Left lung (tissue), 10 donors: Measurements from ENCODE around the gene OPRM1. TPM values are rescaled to one million over a fixed set of nuclear protein-coding genes. Genes with fewer than 3 reads are reported as not detected.

Experiments used
- ATAC-seq: fragments of 200-7000 bp; cut with Tn5 transposase; one replicate; pipeline ENCODE4 v1.9.1; 2020; ENCODE audit warnings: moderate library complexity
- DNase-seq, 4 donors: peaks; one replicate each; pipeline ENCODE4 v3.0.0-alpha.2; 2013 to 2020
- H3K27ac ChIP-seq, 2 donors: fragments of 200-600 bp; sonication (generic) in 1 of 2; one replicate each; pipeline versions ENCODE4 v1.5.0 to v1.8.0; 2020 to 2021
- H3K27me3 ChIP-seq, 2 donors: fragments of 200-600 bp; sonication (generic) in 1 of 2; one replicate each; pipeline versions ENCODE4 v1.5.0 to v1.8.0; 2020 to 2021
- H3K36me3 ChIP-seq, 2 donors: fragments of 200-600 bp; sonication (generic) in 1 of 2; one replicate each; pipeline versions ENCODE4 v1.5.0 to v1.8.0; 2020 to 2021
- H3K4me1 ChIP-seq, 2 donors: fragments of 200-600 bp; one replicate each; pipeline ENCODE4 v1.8.0; 2021
- H3K4me3 ChIP-seq, 2 donors: fragments of 200-600 bp; sonication (generic) in 1 of 2; one replicate each; pipeline versions ENCODE4 v1.5.0 to v1.8.0; 2020 to 2021; ENCODE audit warnings: mild to moderate bottlenecking in 1 of 2
- H3K9me3 ChIP-seq, 2 donors: fragments of 200-600 bp; sonication (generic) in 1 of 2; one replicate each; pipeline versions ENCODE4 v1.5.0 to v1.8.0; 2020 to 2021
- CTCF ChIP-seq, 2 donors: fragments of 200-600 bp; sonication (generic) in 1 of 2; IDR thresholded peaks; one replicate each; pipeline versions ENCODE4 v1.5.0 to v1.8.0; 2021; ENCODE audit warnings: antibody characterized with exemption in 2 of 2
- intact Hi-C, 2 donors: fragments of 100-400 bp; cut with DNase I; formaldehyde crosslinking; loops; one replicate each; pipeline versions ENCODE4 v1.11.2 to v1.14.2; 2022
- polyA plus RNA-seq, 6 donors: library from polyadenylated mRNA; unstranded; fragments of 120-200 nt; gene quantifications; one replicate each; pipeline ENCODE4 v1.2.1, GENCODE V29; 2013; ENCODE audit not compliant: insufficient read length in 6 of 6
- total RNA-seq, 2 donors: library from RNA; stranded (reverse); fragmentation: NEBNext Ultra II Directional; extraction: Animal tissue kit (Norgen Biotek cat#: 25700); gene quantifications; one replicate each; pipeline ENCODE4 v1.2.1, GENCODE V29; 2021
- donor health status: DM: no; HTN: yes; CAD: no.
- donor health status: DM: no; HTN: no; CAD: no.

The OPRM1 gene
- total and polyA plus RNA-seq, 8 donors: not detected

- no peaks in the 10 kb centered on the region for H3K36me3 ChIP-seq
- no peak overlapping the region for H3K27ac ChIP-seq
- TF ChIP-seq CTCF (IDR thresholded peaks at IDR 0.05): no peak
- peaks cover 0 to 2% of the 10 kb centered on the region in 2 donors for H3K9me3 ChIP-seq
- ATAC-seq: no peak
- intact Hi-C loops: no loop called here
- no peak for DNase-seq
- no peak overlapping the region for H3K4me3 ChIP-seq
- H3K4me1 ChIP-seq: no peaks in the 10 kb centered on the region
- no peaks in the 10 kb centered on the region for H3K27me3 ChIP-seq
These were observed 8.4 kb upstream of the OPRM1 start for GRCh38 chr6:154030646-154031045.

- no peak for DNase-seq
- intact Hi-C loops: no loop called here
- no peak for ATAC-seq
- no peak for TF ChIP-seq CTCF (IDR thresholded peaks at IDR 0.05)
- Histone ChIP-seq H3K27me3 (peaks cover 11 to 36% of the 10 kb centered on the region in 2 donors), H3K27ac (no peak overlapping the region), H3K4me1 (no peaks in the 10 kb centered on the region), H3K4me3 (no peak overlapping the region), H3K9me3 (no peaks in the 10 kb centered on the region), H3K36me3 (no peaks in the 10 kb centered on the region)
These were observed 2.0 kb downstream of the OPRM1 start for GRCh38 chr6:154041001-154041400.

- H3K36me3 ChIP-seq: no peaks in the 10 kb centered on the region
- intact Hi-C loops: no loop called here
- no peak for TF ChIP-seq CTCF (IDR thresholded peaks at IDR 0.05)
These were observed 14.1 kb downstream of the OPRM1 start for GRCh38 chr6:154053141-154053540.

GRCh38 chr6:154056536-154056935 lies 17.5 kb downstream of the OPRM1 start:
- no peaks in the 10 kb centered on the region for H3K4me1 ChIP-seq
- H3K4me3 ChIP-seq: no peak overlapping the region
- H3K9me3 ChIP-seq: no peaks in the 10 kb centered on the region
- H3K27ac ChIP-seq: no peak overlapping the region
- intact Hi-C loops: no loop called here
- TF ChIP-seq CTCF (IDR thresholded peaks at IDR 0.05): no peak
- no peaks in the 10 kb centered on the region for H3K36me3 ChIP-seq
- no peaks in the 10 kb centered on the region for H3K27me3 ChIP-seq
- ATAC-seq (no peak), DNase-seq (no peak)

More at GRCh38 chr6:154053141-154053540, 14.1 kb downstream of the OPRM1 start:
- no peaks in the 10 kb centered on the region for H3K4me1 ChIP-seq
- ATAC-seq: no peak
- no peak overlapping the region for H3K27ac ChIP-seq
- H3K9me3 ChIP-seq: no peaks in the 10 kb centered on the region
- DNase-seq: no peak
- no peak overlapping the region for H3K4me3 ChIP-seq
- no peaks in the 10 kb centered on the region for H3K27me3 ChIP-seq

- Histone ChIP-seq H3K4me3 (no peak overlapping the region), H3K36me3 (no peaks in the 10 kb centered on the region), H3K9me3 (no peaks in the 10 kb centered on the region), H3K27ac (no peak overlapping the region), H3K4me1 (no peaks in the 10 kb centered on the region), H3K27me3 (no peaks in the 10 kb centered on the region)
- DNase-seq (no peak), ATAC-seq (no peak)
- intact Hi-C loops: no loop called here
- no peak for TF ChIP-seq CTCF (IDR thresholded peaks at IDR 0.05)
These were observed 18.1 kb downstream of the OPRM1 start for GRCh38 chr6:154057098-154057497.
